Upper lobe of left lung (tissue), 6 donors: ENCODE measurements around the gene CDC14A. TPM values are rescaled to one million over a fixed set of nuclear protein-coding genes. Genes with fewer than 3 reads are reported as not detected.
"Not testable (repeated sequence)": the region's sequence is repeated elsewhere in the genome, so short reads cannot be mapped to it uniquely, and the experiment has no call there.

Source experiments
- ATAC-seq, 2 donors: fragments of 200-7000 bp; cut with Tn5 transposase; one replicate each; pipeline ENCODE4 v1.9.1; 2022; ENCODE audit warnings: mild to moderate bottlenecking in 2 of 2, moderate library complexity in 2 of 2; ENCODE audit not compliant: low FRiP score in 2 of 2
- DNase-seq, 2 donors: peaks; one replicate each; pipeline ENCODE4 v3.0.0-alpha.2; 2019 to 2020
- H3K27ac ChIP-seq, 4 donors: fragments of 200-600 bp; sonication (generic); one replicate each; pipeline ENCODE4 v1.5.1; 2016 to 2019
- H3K27me3 ChIP-seq, 4 donors: fragments of 200-600 bp; sonication (generic); one replicate each; pipeline ENCODE4 v1.5.1; 2017 to 2019
- H3K36me3 ChIP-seq, 4 donors: fragments of 200-600 bp; sonication (generic); one replicate each; pipeline ENCODE4 v1.5.1; 2016 to 2019
- H3K4me1 ChIP-seq, 4 donors: fragments of 200-600 bp; sonication (generic); one replicate each; pipeline ENCODE4 v1.5.1; 2018 to 2019
- H3K4me3 ChIP-seq, 4 donors: fragments of 200-600 bp; sonication (generic); one replicate each; pipeline ENCODE4 v1.5.1; 2017 to 2019; ENCODE audit warnings: mild to moderate bottlenecking in 2 of 4, moderate library complexity in 1 of 4
- H3K9me3 ChIP-seq, 4 donors: fragments of 200-600 bp; sonication (generic); one replicate each; pipeline ENCODE4 v1.5.1; 2018 to 2019
- CTCF ChIP-seq, 6 experiments: fragments of 450-650 bp in 4 of 6; fragments of 200-600 bp in 2 of 6; sonication (generic) in 2 of 6; IDR thresholded peaks; one replicate each; pipeline ENCODE4 v1.5.1; 2016 to 2019; ENCODE audit warnings: antibody characterized with exemption in 6 of 6
- EP300 ChIP-seq, 4 donors: sonication (generic); formaldehyde crosslinking; IDR thresholded peaks; one replicate each; pipeline ENCODE4 v1.5.1; 2017; ENCODE audit warnings: antibody characterized with exemption in 4 of 4, control low read depth in 2 of 4
- POLR2A ChIP-seq, 4 donors: fragments of 450-650 bp; IDR thresholded peaks; one replicate each; pipeline ENCODE4 v1.5.1; 2016 to 2017; ENCODE audit warnings: antibody characterized with exemption in 4 of 4, mild to moderate bottlenecking in 2 of 4
- POLR2AphosphoS5 ChIP-seq, 2 donors: sonication (generic); formaldehyde crosslinking; IDR thresholded peaks; one replicate each; pipeline ENCODE4 v1.5.1; 2017; ENCODE audit warnings: antibody characterized with exemption in 2 of 2
- WGBS, 2 donors: methylation state at CpG; one replicate each; pipeline ENCODE4 v1.1.5; 2017 to 2018; 5-methylcytosine and 5-hydroxymethylcytosine counted together
- total RNA-seq, 6 donors: library from RNA; depleted of rRNA in 4 of 6; stranded (reverse); fragments of >200 nt in 4 of 6; gene quantifications; one replicate each; pipeline versions ENCODE4 v1.1.0 to v1.2.1, GENCODE V29; 2016 to 2021
- donor health status: DM: no; HTN: no; CAD: no; lungs with moderate emphysema.
- donor health status: DM: no; HTN: yes; CAD: no; lungs with severe emphysema.

CDC14A gene
- total RNA-seq, 6 donors from 2014 or later, result 9.6 to 56.6 (median 22.1) TPM

GRCh38 chr1:100376890-100377289 lies 24.6 kb downstream of the CDC14A start:
- H3K27ac ChIP-seq, H3K27me3 ChIP-seq, H3K9me3 ChIP-seq, ATAC-seq, H3K4me1 ChIP-seq, H3K36me3 ChIP-seq, DNase-seq, H3K4me3 ChIP-seq: not testable (repeated sequence)
- 58 to 72% methylated on average over 6 of the region's 6 CpGs for WGBS, 2 donors

DNA sequence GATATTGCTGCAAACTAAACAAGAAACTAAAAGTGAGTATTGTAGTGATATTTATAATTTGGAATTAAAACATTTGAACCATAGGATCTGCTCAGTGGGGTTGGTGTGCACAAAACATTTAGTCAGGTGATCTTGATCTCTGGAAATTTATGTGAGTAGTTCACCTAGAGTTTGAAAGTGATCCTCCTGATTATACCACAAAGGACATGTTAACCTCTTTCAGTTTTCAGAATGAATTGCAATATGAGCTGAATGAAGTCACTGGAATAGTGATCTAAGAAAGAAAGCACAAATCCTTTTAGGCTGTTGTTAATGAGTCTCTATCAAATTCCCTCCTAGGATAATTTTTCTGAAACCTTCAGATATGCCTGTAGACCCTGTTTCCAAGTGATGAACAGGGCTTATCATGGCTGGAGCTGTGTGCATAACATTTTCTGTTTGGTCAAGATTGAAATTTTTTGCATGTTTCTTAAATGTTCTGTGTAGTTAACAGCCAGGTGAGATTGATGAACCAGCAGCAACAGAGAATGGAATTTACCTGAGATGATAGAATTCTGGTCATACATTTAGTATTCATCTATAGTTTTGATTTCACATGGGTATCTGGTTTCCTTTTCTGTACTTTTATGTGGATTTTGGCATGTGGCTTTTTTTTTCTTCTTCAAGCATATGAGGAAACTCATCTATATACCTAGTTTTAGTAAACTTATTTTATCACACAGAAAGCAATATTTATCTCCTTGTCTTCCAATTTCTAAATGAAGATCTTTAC lies 25.5 kb downstream of the CDC14A start:
- TF ChIP-seq CTCF (IDR thresholded peaks at IDR 0.05) (no peak), POLR2AphosphoS5 (IDR thresholded peaks at IDR 0.05) (no peak), POLR2A (IDR thresholded peaks at IDR 0.05) (no peak), EP300 (IDR thresholded peaks at IDR 0.05) (no peak)
- Histone ChIP-seq H3K36me3 (peaks cover 0 to 2% (median 0%) of the 10 kb centered on the region in 4 donors), H3K4me1 (peaks cover 0 to 4% (median 0%) of the 10 kb centered on the region in 4 donors), H3K27ac (no peak overlapping the region), H3K9me3 (no peaks in the 10 kb centered on the region), H3K27me3 (no peaks in the 10 kb centered on the region), H3K4me3 (no peak overlapping the region)
- no peak for DNase-seq
- no peak for ATAC-seq

DNA sequence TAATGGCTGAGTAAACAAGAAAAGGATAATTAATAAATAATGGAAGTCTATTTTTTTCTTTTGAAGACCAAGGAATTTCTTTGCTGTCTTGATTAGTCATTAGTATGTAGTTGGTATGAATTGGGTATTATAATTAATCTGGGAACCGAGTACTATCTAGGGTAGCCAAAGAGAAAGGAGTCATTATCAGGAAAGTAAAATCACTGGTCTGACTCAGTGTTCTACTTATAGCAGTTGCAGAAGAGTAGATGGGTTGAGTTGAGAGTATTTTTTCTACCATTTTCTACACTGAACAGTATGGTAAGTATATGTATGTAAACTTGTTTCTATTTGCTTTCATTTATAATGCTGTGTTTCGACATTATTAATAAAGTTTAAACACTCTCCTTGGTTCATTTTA lies 26.6 kb downstream of the CDC14A start:
- Histone ChIP-seq H3K9me3 (no peaks in the 10 kb centered on the region), H3K36me3 (peaks cover 0 to 2% (median 0%) of the 10 kb centered on the region in 4 donors), H3K27ac (no peak overlapping the region), H3K4me1 (peaks cover 0 to 4% (median 3%) of the 10 kb centered on the region in 4 donors), H3K4me3 (no peak overlapping the region), H3K27me3 (no peaks in the 10 kb centered on the region)
- no peak for ATAC-seq
- WGBS, 2 donors, result 94 to 97% methylated on average over 2 of the region's 2 CpGs
- DNase-seq, result no peak
- TF ChIP-seq EP300 (IDR thresholded peaks at IDR 0.05) (no peak), POLR2AphosphoS5 (IDR thresholded peaks at IDR 0.05) (no peak), CTCF (IDR thresholded peaks at IDR 0.05) (no peak), POLR2A (IDR thresholded peaks at IDR 0.05) (no peak)

- no peak for TF ChIP-seq EP300 (IDR thresholded peaks at IDR 0.05)
- no peak for TF ChIP-seq POLR2AphosphoS5 (IDR thresholded peaks at IDR 0.05)
- TF ChIP-seq POLR2A (IDR thresholded peaks at IDR 0.05), result no peak
- TF ChIP-seq CTCF (IDR thresholded peaks at IDR 0.05), result no peak
- no peak overlapping the region for H3K27ac ChIP-seq
- peaks cover 3 to 12% (median 6%) of the 10 kb centered on the region in 4 donors for H3K4me1 ChIP-seq
- DNase-seq, result no peak
- H3K27me3 ChIP-seq, result no peaks in the 10 kb centered on the region
- no peak overlapping the region for H3K4me3 ChIP-seq
- no peak for ATAC-seq
- H3K36me3 ChIP-seq, result peaks cover 0 to 2% (median 0%) of the 10 kb centered on the region in 4 donors
- 78 to 80% methylated on average over 1 of the region's 1 CpG for WGBS, 2 donors
- H3K9me3 ChIP-seq, result no peaks in the 10 kb centered on the region
Observed at GRCh38 chr1:100380635-100381034, 28.3 kb downstream of the CDC14A start.

DNA sequence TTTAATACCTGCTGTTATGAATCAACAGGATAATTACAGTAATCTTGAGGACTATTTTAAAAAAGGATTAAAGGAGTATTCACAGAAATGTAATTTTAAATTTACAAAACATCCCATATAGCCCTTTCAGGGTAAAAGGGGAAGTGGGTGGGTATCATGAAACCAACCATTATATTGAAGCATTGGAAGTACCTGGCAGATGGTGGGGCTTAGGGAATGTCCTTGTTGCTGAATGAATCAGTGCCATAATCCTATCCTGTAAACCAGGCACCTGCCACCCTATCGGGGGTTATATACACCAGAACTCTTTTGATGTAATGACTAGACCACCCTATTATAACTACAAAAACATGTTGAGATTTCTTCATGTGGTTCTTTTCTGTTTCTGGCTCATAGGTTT lies 30.4 kb downstream of the CDC14A start:
- TF ChIP-seq CTCF (IDR thresholded peaks at IDR 0.05) (no peak), POLR2AphosphoS5 (IDR thresholded peaks at IDR 0.05) (no peak), POLR2A (IDR thresholded peaks at IDR 0.05) (no peak), EP300 (IDR thresholded peaks at IDR 0.05) (no peak)

More for the DNA sequence above, 30.4 kb downstream of the CDC14A start:
- WGBS, 2 donors, result 100% methylated on average over 1 of the region's 1 CpG
- no peak overlapping the region for H3K4me3 ChIP-seq
- ATAC-seq, result no peak
- peaks cover 5 to 24% (median 17%) of the 10 kb centered on the region in 4 donors for H3K4me1 ChIP-seq
- no peak for DNase-seq
- H3K27ac ChIP-seq, result no peak overlapping the region
- peaks cover 0 to 1% (median 0%) of the 10 kb centered on the region in 4 donors for H3K36me3 ChIP-seq
- no peaks in the 10 kb centered on the region for H3K9me3 ChIP-seq
- no peaks in the 10 kb centered on the region for H3K27me3 ChIP-seq
